Mesothelial cell of epicardium (in vitro differentiated cells): Measurements from ENCODE around the gene SLC26A8. TPM values are rescaled to one million over a fixed set of nuclear protein-coding genes. Genes with fewer than 3 reads are reported as not detected.

Experiments
- DNase-seq, 2 experiments: peaks; one replicate each; pipeline ENCODE4 v3.0.0; 2021; ENCODE audit warnings: low spot score in 2 of 2; ENCODE audit not compliant: unreplicated experiment in 2 of 2
- H3K27ac Mint-ChIP-seq: 2 replicates; pipeline ENCODE4 v1.8.0; 2021; ENCODE audit warnings: mixed read lengths
- H3K27me3 Mint-ChIP-seq: 2 replicates; pipeline ENCODE4 v1.8.0; 2021; ENCODE audit warnings: low read depth, mixed read lengths
- H3K36me3 Mint-ChIP-seq: 2 replicates; pipeline ENCODE4 v1.8.0; 2021; ENCODE audit warnings: mixed read lengths
- H3K4me1 Mint-ChIP-seq: 2 replicates; pipeline ENCODE4 v1.8.0; 2021; ENCODE audit warnings: mixed read lengths
- H3K4me3 Mint-ChIP-seq: 2 replicates; pipeline ENCODE4 v1.8.0; 2021; ENCODE audit warnings: mild to moderate bottlenecking, moderate library complexity, mixed read lengths
- H3K9me3 Mint-ChIP-seq: 2 replicates; pipeline ENCODE4 v1.8.0; 2021; ENCODE audit warnings: mixed read lengths
- total RNA-seq: library from RNA; stranded (reverse); gene quantifications from 3 replicates; pipeline ENCODE4 v1.2.1, GENCODE V29; 2021
- TF ChIP-seq, protein P1 (sequence below): fragments of 200-600 bp; sonication (generic); IDR thresholded peaks from one replicate; pipeline ENCODE4 v1.5.0; 2021; ENCODE audit warnings: antibody characterized with exemption; ENCODE audit not compliant: unreplicated experiment

SLC26A8 gene
- total RNA-seq, 1 donor from 2014 or later: 0.29 TPM

DNA sequence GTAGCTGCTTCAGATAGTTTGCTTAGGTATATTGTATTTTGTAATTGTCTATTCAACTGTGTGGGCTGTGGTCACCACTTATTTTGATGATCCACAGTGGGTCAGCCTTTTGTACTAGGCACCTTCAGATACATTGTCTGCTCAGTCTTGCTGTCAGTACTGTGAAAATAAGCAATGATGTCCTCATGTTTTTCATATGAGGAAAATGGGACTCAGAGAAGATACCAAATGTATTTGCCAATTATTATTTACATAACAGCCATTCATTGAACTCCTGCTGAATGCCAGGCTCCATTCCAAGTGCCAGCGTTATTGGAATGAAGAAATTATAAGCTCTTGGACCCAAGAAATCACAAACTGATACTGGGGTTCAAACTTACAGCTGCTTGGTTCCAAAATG is 31.7 kb upstream of the SLC26A8 start:
- H3K9me3 Mint-ChIP-seq: no peaks in the 10 kb centered on the region
- H3K27ac Mint-ChIP-seq: peak overlapping the region; percentile 66
- no peak for DNase-seq
- H3K4me1 Mint-ChIP-seq: peaks cover 18% of the 10 kb centered on the region
- TF ChIP-seq, protein P1, sequence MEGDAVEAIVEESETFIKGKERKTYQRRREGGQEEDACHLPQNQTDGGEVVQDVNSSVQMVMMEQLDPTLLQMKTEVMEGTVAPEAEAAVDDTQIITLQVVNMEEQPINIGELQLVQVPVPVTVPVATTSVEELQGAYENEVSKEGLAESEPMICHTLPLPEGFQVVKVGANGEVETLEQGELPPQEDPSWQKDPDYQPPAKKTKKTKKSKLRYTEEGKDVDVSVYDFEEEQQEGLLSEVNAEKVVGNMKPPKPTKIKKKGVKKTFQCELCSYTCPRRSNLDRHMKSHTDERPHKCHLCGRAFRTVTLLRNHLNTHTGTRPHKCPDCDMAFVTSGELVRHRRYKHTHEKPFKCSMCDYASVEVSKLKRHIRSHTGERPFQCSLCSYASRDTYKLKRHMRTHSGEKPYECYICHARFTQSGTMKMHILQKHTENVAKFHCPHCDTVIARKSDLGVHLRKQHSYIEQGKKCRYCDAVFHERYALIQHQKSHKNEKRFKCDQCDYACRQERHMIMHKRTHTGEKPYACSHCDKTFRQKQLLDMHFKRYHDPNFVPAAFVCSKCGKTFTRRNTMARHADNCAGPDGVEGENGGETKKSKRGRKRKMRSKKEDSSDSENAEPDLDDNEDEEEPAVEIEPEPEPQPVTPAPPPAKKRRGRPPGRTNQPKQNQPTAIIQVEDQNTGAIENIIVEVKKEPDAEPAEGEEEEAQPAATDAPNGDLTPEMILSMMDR: no peak
- H3K4me3 Mint-ChIP-seq: no peak overlapping the region
- H3K36me3 Mint-ChIP-seq: peaks cover 15% of the 10 kb centered on the region
- no peaks in the 10 kb centered on the region for H3K27me3 Mint-ChIP-seq

DNA sequence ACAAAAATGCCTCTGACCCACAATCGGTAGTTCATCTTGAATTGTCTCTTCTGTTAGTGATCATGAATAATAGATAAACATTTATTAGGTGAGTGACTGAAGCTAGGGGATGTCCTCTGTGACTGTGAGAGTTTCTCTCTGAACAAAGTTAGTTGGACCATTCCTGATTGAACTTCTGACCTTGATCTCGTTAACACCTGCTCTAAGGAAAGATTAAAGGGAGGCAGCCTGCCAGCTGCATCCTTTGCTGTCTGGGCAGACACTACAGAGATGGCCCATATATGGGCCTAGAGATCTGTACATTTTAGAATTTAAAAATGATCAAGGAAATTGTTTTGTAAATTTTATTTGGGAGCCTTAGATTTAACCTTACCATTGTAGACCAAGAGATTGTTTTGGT is 30.5 kb upstream of the SLC26A8 start:
- TF ChIP-seq, protein P1: no peak
- H3K4me3 Mint-ChIP-seq: no peak overlapping the region
- no peaks in the 10 kb centered on the region for H3K27me3 Mint-ChIP-seq
- no peak for DNase-seq
- peak overlapping the region; percentile 73 for H3K27ac Mint-ChIP-seq
- no peaks in the 10 kb centered on the region for H3K9me3 Mint-ChIP-seq
- H3K36me3 Mint-ChIP-seq: peaks cover 11% of the 10 kb centered on the region
- H3K4me1 Mint-ChIP-seq: peaks cover 18% of the 10 kb centered on the region

DNA sequence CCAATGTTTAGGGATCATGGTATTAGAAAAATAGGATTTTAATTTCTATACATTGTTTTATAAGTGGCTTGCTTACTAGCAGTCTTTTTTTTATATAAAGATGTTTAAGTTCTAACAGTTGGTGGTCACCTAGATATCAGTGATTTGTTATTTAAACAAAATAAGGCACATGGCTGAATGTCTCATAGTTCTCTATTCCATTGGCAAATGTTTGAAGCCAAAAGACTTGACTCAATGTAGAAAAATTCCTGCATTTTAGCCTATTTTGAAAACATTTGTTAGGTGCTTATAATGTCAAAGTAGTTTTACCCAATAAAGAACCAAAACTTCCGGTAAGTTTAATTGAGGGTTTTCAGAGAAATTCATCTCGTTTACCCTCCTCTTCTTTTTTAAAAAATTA is 30.0 kb upstream of the SLC26A8 start:
- H3K27ac Mint-ChIP-seq: peak overlapping the region; percentile 73
- TF ChIP-seq, protein P1: no peak
- no peak overlapping the region for H3K4me3 Mint-ChIP-seq
- DNase-seq: no peak
- H3K27me3 Mint-ChIP-seq: no peaks in the 10 kb centered on the region
- H3K36me3 Mint-ChIP-seq: peaks cover 5% of the 10 kb centered on the region
- H3K4me1 Mint-ChIP-seq: peaks cover 18% of the 10 kb centered on the region
- no peaks in the 10 kb centered on the region for H3K9me3 Mint-ChIP-seq

DNA sequence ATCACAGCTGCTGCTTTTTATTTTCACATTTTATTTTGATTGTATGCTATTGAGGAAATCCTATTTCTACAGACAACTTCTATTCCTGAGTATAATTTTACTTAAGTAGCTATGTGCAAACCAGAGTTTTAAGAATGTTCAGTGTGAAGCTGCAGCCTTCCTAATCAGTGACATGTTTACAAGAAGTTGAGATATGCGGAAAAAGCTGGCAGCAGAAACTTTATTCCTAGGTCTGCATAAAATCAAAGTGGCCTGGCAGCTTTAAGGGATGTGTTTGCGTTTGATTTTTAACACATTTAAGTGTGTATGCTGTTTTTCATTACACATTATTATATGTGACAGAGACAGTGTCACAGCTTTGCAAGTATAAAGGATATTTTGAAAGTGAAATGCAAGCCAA is 29.4 kb upstream of the SLC26A8 start:
- DNase-seq: no peak
- H3K36me3 Mint-ChIP-seq: peaks cover 3% of the 10 kb centered on the region
- TF ChIP-seq, protein P1: no peak
- H3K9me3 Mint-ChIP-seq: no peaks in the 10 kb centered on the region
- no peak overlapping the region for H3K4me3 Mint-ChIP-seq
- H3K27ac Mint-ChIP-seq: no peak overlapping the region
- no peaks in the 10 kb centered on the region for H3K27me3 Mint-ChIP-seq
- H3K4me1 Mint-ChIP-seq: peaks cover 18% of the 10 kb centered on the region

DNA sequence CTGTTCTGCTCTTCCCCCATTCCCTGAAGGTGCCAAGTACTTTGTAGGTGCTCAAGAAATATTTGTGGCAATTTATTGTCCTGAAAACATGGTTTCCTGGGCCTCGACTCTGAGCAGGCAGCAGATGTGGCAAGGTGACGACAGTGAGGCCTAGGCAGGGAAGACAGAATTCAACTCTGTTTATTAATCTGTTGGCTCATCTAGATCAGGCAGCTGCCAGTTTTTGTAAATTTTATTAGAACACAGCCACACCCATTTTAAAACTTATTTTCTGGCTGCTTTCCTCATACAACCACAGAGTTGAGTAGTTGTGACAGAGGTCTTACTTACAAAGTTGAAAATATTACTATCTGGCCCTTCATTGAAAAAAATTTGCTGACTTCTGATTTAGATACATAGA is 27.7 kb upstream of the SLC26A8 start:
- no peak for DNase-seq
- Mint-ChIP-seq H3K27me3 (no peaks in the 10 kb centered on the region), H3K4me1 (peaks cover 18% of the 10 kb centered on the region), H3K9me3 (no peaks in the 10 kb centered on the region), H3K4me3 (no peak overlapping the region), H3K27ac (no peak overlapping the region), H3K36me3 (no peaks in the 10 kb centered on the region)
- TF ChIP-seq, protein P1: no peak

DNA sequence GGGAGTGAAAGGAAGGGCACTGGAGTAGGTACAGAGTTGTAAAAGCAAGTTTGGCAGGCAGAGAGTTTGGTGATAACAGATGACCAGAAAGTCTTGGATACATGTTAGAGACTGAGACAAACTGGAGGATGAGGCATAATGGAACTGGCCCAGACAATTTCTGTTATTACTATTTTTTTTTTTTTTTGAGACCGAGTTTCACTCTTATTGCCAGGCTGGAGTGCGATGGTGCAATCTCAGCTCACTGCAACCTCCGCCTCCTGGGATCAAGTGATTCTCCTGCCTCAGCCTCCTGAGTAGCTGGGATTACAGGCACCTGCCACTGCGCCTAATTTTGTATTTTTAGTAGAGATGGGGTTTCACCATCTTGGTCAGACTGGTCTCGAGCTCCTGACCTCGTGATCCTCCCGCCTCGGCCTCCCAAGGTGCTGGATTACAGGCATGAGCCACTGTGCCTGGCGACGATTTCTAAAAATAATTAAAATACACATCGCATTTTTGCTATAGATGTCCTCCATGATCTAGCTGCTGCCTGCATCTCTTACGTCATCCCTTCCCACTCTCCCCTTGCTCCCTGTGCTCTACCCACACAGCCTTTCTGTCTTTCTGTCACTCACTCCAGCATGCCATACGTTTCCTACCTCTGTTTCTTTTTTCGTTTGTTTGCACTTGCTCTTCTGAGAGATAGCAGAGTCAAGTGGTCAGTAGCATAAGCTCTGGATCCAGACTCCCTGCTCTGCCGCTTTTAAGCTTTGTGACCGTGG is 26.7 kb upstream of the SLC26A8 start:
- Mint-ChIP-seq H3K36me3 (no peaks in the 10 kb centered on the region), H3K4me3 (no peak overlapping the region), H3K27ac (no peak overlapping the region), H3K27me3 (no peaks in the 10 kb centered on the region), H3K4me1 (peaks cover 18% of the 10 kb centered on the region), H3K9me3 (no peaks in the 10 kb centered on the region)
- no peak for DNase-seq
- TF ChIP-seq, protein P1: no peak
